Central memory CD4-positive, alpha-beta T cell (primary cell): ENCODE data around the gene BANF2.
"Not testable (repeated sequence)": the region's sequence is repeated elsewhere in the genome, so short reads cannot be mapped to it uniquely, and the experiment has no call there.

Experiments used
- DNase-seq: peaks from one replicate; pipeline ENCODE4 v3.0.0; 2022
- total RNA-seq, 3 experiments: gene quantifications; one replicate each; lab custom pipeline; 2026; lab: John Stamatoyannopoulos, UW

Gene BANF2
- 0 reads per million in 3 experiments for total RNA-seq

GRCh38 chr20:17699931-17700351 is at the start of gene BANF2:
BANF2 (plus strand) TSS chr20:17699966; CDS start chr20:17725026, 25,060 bp downstream.
- no peak for DNase-seq

GRCh38 chr20:17650301-17651128 is 49.3 kb upstream of the BANF2 start:
- DNase-seq = no peak

- no peak for DNase-seq
Measured at GRCh38 chr20:17651129-17651759, 48.5 kb upstream of the BANF2 start.

- no peak for DNase-seq
Measured at GRCh38 chr20:17651760-17652388, 47.9 kb upstream of the BANF2 start.

- no peak for DNase-seq
Measured at GRCh38 chr20:17652411-17652810, 47.4 kb upstream of the BANF2 start.

- DNase-seq = no peak
Measured at GRCh38 chr20:17653835-17654648, 45.7 kb upstream of the BANF2 start.

GRCh38 chr20:17654649-17655285 is 45.0 kb upstream of the BANF2 start:
- no peak for DNase-seq

- DNase-seq = no peak
Measured at GRCh38 chr20:17655286-17655651, 44.5 kb upstream of the BANF2 start.

- DNase-seq = no peak
Measured at GRCh38 chr20:17655865-17656479, 43.8 kb upstream of the BANF2 start.

- DNase-seq = no peak
Measured at GRCh38 chr20:17657079-17657825, 42.5 kb upstream of the BANF2 start.

GRCh38 chr20:17657898-17658647 is 41.7 kb upstream of the BANF2 start:
- DNase-seq = no peak

GRCh38 chr20:17658648-17658993 is 41.1 kb upstream of the BANF2 start:
- DNase-seq = no peak

- DNase-seq = not testable (repeated sequence)
Measured at GRCh38 chr20:17659344-17659743, 40.4 kb upstream of the BANF2 start.

- no peak for DNase-seq
Measured at GRCh38 chr20:17659801-17660200, 40.0 kb upstream of the BANF2 start.

- DNase-seq = no peak
Measured at GRCh38 chr20:17660667-17661066, 39.1 kb upstream of the BANF2 start.

- no peak for DNase-seq
Measured at GRCh38 chr20:17661121-17661744, 38.5 kb upstream of the BANF2 start.

GRCh38 chr20:17662333-17663039 is 37.3 kb upstream of the BANF2 start:
- no peak for DNase-seq

- no peak for DNase-seq
Measured at GRCh38 chr20:17663040-17663399, 36.7 kb upstream of the BANF2 start.

- DNase-seq = no peak
Measured at GRCh38 chr20:17663486-17663885, 36.3 kb upstream of the BANF2 start.
